Upper lobe of left lung (tissue), 6 donors: ENCODE results near the gene KRTDAP. TPM values are rescaled to one million over a fixed set of nuclear protein-coding genes. Genes with fewer than 3 reads are reported as not detected.

ENCODE experiments used
- ATAC-seq, 2 donors: fragments of 200-7000 bp; cut with Tn5 transposase; one replicate each; pipeline ENCODE4 v1.9.1; 2022; ENCODE audit warnings: mild to moderate bottlenecking in 2 of 2, moderate library complexity in 2 of 2; ENCODE audit not compliant: low FRiP score in 2 of 2
- DNase-seq, 2 donors: peaks; one replicate each; pipeline ENCODE4 v3.0.0-alpha.2; 2019 to 2020
- H3K27ac ChIP-seq, 4 donors: fragments of 200-600 bp; sonication (generic); one replicate each; pipeline ENCODE4 v1.5.1; 2016 to 2019
- H3K27me3 ChIP-seq, 4 donors: fragments of 200-600 bp; sonication (generic); one replicate each; pipeline ENCODE4 v1.5.1; 2017 to 2019
- H3K36me3 ChIP-seq, 4 donors: fragments of 200-600 bp; sonication (generic); one replicate each; pipeline ENCODE4 v1.5.1; 2016 to 2019
- H3K4me1 ChIP-seq, 4 donors: fragments of 200-600 bp; sonication (generic); one replicate each; pipeline ENCODE4 v1.5.1; 2018 to 2019
- H3K4me3 ChIP-seq, 4 donors: fragments of 200-600 bp; sonication (generic); one replicate each; pipeline ENCODE4 v1.5.1; 2017 to 2019; ENCODE audit warnings: mild to moderate bottlenecking in 2 of 4, moderate library complexity in 1 of 4
- H3K9me3 ChIP-seq, 4 donors: fragments of 200-600 bp; sonication (generic); one replicate each; pipeline ENCODE4 v1.5.1; 2018 to 2019
- EP300 ChIP-seq, 4 donors: sonication (generic); formaldehyde crosslinking; IDR thresholded peaks; one replicate each; pipeline ENCODE4 v1.5.1; 2017; ENCODE audit warnings: antibody characterized with exemption in 4 of 4, control low read depth in 2 of 4
- POLR2A ChIP-seq, 4 donors: fragments of 450-650 bp; IDR thresholded peaks; one replicate each; pipeline ENCODE4 v1.5.1; 2016 to 2017; ENCODE audit warnings: antibody characterized with exemption in 4 of 4, mild to moderate bottlenecking in 2 of 4
- POLR2AphosphoS5 ChIP-seq, 2 donors: sonication (generic); formaldehyde crosslinking; IDR thresholded peaks; one replicate each; pipeline ENCODE4 v1.5.1; 2017; ENCODE audit warnings: antibody characterized with exemption in 2 of 2
- WGBS, 2 donors: methylation state at CpG; one replicate each; pipeline ENCODE4 v1.1.5; 2017 to 2018; 5-methylcytosine and 5-hydroxymethylcytosine counted together
- total RNA-seq, 6 donors: library from RNA; depleted of rRNA in 4 of 6; stranded (reverse); fragments of >200 nt in 4 of 6; gene quantifications; one replicate each; pipeline versions ENCODE4 v1.1.0 to v1.2.1, GENCODE V29; 2016 to 2021
- TF ChIP-seq, protein P1 (sequence below), 6 experiments: fragments of 450-650 bp in 4 of 6; fragments of 200-600 bp in 2 of 6; sonication (generic) in 2 of 6; IDR thresholded peaks; one replicate each; pipeline ENCODE4 v1.5.1; 2016 to 2019; ENCODE audit warnings: antibody characterized with exemption in 6 of 6
- donor health status: DM: no; HTN: no; CAD: no; lungs with moderate emphysema.
- donor health status: DM: no; HTN: yes; CAD: no; lungs with severe emphysema.

KRTDAP gene
- total RNA-seq, 6 donors from 2014 or later: 0.61 TPM; not detected in 5

DNA sequence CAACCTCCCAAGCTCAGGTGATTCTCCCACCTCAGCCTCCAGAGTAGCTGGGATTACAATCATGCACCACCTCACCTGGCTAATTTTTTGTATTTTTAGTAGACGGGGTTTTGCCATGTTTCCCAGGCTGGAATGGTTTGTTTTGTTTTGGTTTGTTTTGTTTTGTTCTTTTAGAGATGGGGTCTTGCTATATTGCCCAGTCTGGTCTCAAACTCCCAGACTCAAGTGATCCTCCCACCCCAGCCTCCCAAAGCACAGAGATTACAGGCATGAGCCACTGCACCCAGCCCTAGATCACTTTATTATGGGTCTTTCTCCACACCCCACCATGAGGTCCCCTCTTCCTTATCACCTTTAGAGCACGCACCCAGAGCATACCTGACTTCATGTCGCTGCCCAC lies 8.0 kb upstream of the KRTDAP start:
- Histone ChIP-seq H3K4me3 (no peak overlapping the region), H3K27me3 (no peaks in the 10 kb centered on the region), H3K9me3 (no peaks in the 10 kb centered on the region), H3K36me3 (peaks cover 0 to 2% (median 0%) of the 10 kb centered on the region in 4 donors), H3K27ac (no peak overlapping the region), H3K4me1 (peaks cover 5 to 8% (median 6%) of the 10 kb centered on the region in 4 donors)
- no peak for ATAC-seq
- TF ChIP-seq POLR2A (IDR thresholded peaks at IDR 0.05) (no peak), EP300 (IDR thresholded peaks at IDR 0.05) (no peak), POLR2AphosphoS5 (IDR thresholded peaks at IDR 0.05) (no peak)
- TF ChIP-seq, protein P1, sequence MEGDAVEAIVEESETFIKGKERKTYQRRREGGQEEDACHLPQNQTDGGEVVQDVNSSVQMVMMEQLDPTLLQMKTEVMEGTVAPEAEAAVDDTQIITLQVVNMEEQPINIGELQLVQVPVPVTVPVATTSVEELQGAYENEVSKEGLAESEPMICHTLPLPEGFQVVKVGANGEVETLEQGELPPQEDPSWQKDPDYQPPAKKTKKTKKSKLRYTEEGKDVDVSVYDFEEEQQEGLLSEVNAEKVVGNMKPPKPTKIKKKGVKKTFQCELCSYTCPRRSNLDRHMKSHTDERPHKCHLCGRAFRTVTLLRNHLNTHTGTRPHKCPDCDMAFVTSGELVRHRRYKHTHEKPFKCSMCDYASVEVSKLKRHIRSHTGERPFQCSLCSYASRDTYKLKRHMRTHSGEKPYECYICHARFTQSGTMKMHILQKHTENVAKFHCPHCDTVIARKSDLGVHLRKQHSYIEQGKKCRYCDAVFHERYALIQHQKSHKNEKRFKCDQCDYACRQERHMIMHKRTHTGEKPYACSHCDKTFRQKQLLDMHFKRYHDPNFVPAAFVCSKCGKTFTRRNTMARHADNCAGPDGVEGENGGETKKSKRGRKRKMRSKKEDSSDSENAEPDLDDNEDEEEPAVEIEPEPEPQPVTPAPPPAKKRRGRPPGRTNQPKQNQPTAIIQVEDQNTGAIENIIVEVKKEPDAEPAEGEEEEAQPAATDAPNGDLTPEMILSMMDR (IDR thresholded peaks at IDR 0.05): no peak
- WGBS, 2 donors: 84 to 91% methylated on average over 3 of the region's 3 CpGs
- DNase-seq: no peak

DNA sequence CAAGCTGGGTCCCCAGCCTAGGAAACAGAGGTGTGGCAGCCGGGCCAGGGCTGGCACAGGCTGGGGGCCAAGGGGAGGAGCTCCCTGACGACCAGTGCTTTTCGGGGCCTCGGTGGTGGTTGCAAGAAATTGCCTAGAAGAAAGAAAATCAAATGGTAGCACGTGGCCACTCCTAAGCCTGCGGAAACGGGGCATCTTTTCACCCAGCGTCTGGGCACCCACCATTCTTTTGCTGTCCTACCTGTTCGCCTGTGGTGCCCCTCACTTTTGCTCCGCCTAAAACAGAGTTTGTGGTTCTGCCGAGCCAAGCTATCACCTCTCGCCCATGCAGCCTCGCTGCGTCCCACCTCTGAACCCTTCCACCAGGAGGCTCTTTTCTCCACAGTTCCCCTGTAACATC lies 7.1 kb upstream of the KRTDAP start:
- WGBS, 2 donors: 77 to 87% methylated on average over 14 of the region's 14 CpGs
- H3K9me3 ChIP-seq: no peaks in the 10 kb centered on the region
- no peaks in the 10 kb centered on the region for H3K27me3 ChIP-seq
- TF ChIP-seq POLR2AphosphoS5 (IDR thresholded peaks at IDR 0.05) (no peak), POLR2A (IDR thresholded peaks at IDR 0.05) (no peak), EP300 (IDR thresholded peaks at IDR 0.05) (no peak)
- TF ChIP-seq, protein P1 (IDR thresholded peaks at IDR 0.05): no peak
- H3K4me1 ChIP-seq: peaks cover 5 to 8% (median 6%) of the 10 kb centered on the region in 4 donors
- ATAC-seq (no peak), DNase-seq (peak in 1 of 2 donors; percentile 53)
- H3K4me3 ChIP-seq: no peak overlapping the region
- no peak overlapping the region for H3K27ac ChIP-seq
- H3K36me3 ChIP-seq: peaks cover 0 to 2% (median 0%) of the 10 kb centered on the region in 4 donors

DNA sequence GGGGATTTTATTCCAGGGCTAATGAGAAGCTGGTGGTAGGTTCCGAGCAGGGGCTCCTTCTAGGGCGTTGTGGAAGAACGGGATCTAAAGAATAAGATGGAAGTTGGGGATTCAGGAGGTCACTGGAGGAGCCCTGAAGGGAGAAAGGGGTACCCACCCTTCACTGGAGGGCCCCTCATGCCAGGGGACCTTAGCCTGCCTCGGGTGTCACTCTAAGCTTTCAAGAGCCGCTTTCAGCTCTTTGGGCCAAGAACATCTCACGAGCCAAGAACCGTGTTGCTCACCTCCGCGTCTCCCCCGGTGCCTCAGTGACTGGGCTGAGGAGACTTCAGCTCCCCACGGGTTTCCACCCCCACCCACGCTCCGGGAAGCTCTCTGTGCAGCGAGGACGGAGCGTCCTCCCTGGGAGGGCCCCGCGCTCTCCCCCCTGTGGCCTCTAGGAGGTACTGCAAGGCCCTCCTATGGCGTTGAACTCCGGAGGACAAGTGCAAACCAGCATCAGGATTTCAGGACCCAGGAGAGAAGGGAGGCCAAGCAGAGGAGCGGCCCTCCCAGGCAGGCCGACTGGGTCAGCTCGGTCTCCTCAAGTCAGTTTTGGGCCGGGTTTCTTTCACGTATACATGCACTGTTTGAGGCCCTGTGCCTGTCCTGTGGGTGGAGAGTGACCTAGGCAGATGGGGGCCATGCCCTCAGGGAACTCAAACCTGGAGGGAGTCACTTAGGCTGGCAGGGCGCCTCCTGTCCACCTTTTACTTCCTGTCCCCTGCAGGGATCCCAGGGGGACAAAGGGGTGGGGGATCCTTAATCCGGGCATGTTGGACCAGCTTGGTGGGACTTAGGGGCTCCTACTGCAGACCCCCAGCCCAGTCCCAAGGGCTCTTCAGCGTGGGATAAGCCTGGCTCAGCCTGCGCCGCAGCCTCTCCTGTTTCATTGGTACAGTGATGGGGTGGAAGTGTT lies 5.1 kb upstream of the KRTDAP start:
- Histone ChIP-seq H3K27me3 (no peaks in the 10 kb centered on the region), H3K4me1 (peaks cover 5 to 8% (median 6%) of the 10 kb centered on the region in 4 donors), H3K9me3 (no peaks in the 10 kb centered on the region), H3K4me3 (no peak overlapping the region), H3K36me3 (peaks cover 0 to 2% (median 0%) of the 10 kb centered on the region in 4 donors), H3K27ac (no peak overlapping the region)
- peak; percentile 90 to 96 for ATAC-seq
- DNase-seq: peak; percentile 69 to 77
- 25 to 48% methylated on average over 11 to 23 of the region's 30 CpGs for WGBS, 2 donors
- TF ChIP-seq, protein P1 (IDR thresholded peaks at IDR 0.05): peak; percentile 95 to 100 (median 98)
- TF ChIP-seq POLR2A (IDR thresholded peaks at IDR 0.05) (no peak), EP300 (IDR thresholded peaks at IDR 0.05) (no peak)

DNA sequence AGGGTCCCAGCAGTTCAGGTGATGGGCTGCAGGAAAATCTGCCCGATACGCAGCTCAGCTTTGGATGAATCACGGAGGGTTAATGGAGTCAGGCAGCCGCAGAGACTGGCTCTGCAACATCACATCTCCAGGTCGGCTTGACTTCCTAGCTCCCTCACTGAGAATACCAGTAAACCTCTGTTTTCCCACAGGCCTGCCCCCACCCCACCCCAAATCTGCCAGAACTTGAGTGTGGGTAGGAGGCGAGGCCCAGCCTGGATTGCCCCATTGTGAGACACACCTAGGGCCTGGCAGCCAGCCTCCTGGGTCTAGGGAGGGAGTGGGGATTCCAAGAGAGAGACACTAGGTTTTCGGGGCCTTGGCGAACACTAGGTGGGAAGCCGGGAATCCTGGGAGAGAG lies 3.7 kb upstream of the KRTDAP start:
- TF ChIP-seq, protein P1 (IDR thresholded peaks at IDR 0.05): no peak
- TF ChIP-seq POLR2A (IDR thresholded peaks at IDR 0.05): no peak
- no peak for TF ChIP-seq POLR2AphosphoS5 (IDR thresholded peaks at IDR 0.05)
- TF ChIP-seq EP300 (IDR thresholded peaks at IDR 0.05): no peak
- no peak overlapping the region for H3K4me3 ChIP-seq
- no peaks in the 10 kb centered on the region for H3K27me3 ChIP-seq
- DNase-seq (no peak), ATAC-seq (no peak)
- no peaks in the 10 kb centered on the region for H3K9me3 ChIP-seq
- 91 to 98% methylated on average over 6 to 9 of the region's 9 CpGs for WGBS, 2 donors
- peaks cover 5 to 8% (median 6%) of the 10 kb centered on the region in 4 donors for H3K4me1 ChIP-seq
- H3K36me3 ChIP-seq: no peaks in the 10 kb centered on the region
- H3K27ac ChIP-seq: no peak overlapping the region
